Hematopoietic multipotent progenitor cell treated with erythropoietin and hydrocortisone succinate and interleukin-3 and kit ligand, for 17 days (in vitro differentiated cells): ENCODE data around the gene ATE1.
"Not testable (repeated sequence)": the region's sequence is repeated elsewhere in the genome, so short reads cannot be mapped to it uniquely, and the experiment has no call there.

Experiments
- DNase-seq: peaks from one replicate; pipeline ENCODE4 v3.0.0-alpha.2; 2015; ENCODE audit warnings: low spot score

The ATE1 gene

GRCh38 chr10:121830101-121830500 lies 97.7 kb downstream of the ATE1 start:
- DNase-seq = no peak

- DNase-seq = no peak
These were observed 99.8 kb downstream of the ATE1 start for GRCh38 chr10:121828045-121828444.

- DNase-seq = not testable (repeated sequence)
These were observed 101.1 kb downstream of the ATE1 start for GRCh38 chr10:121826773-121827172.

GRCh38 chr10:121823993-121824463 lies 103.8 kb downstream of the ATE1 start:
- peak; percentile 20 for DNase-seq

GRCh38 chr10:121822724-121823123 lies 105.1 kb downstream of the ATE1 start:
- DNase-seq = no peak

GRCh38 chr10:121822180-121822579 lies 105.7 kb downstream of the ATE1 start:
- no peak for DNase-seq

GRCh38 chr10:121819049-121819448 lies 108.8 kb downstream of the ATE1 start:
- DNase-seq = no peak

GRCh38 chr10:121818599-121818998 lies 109.2 kb downstream of the ATE1 start:
- DNase-seq = no peak

GRCh38 chr10:121816197-121816596 lies 111.6 kb downstream of the ATE1 start:
- no peak for DNase-seq

- no peak for DNase-seq
These were observed 114.0 kb downstream of the ATE1 start for GRCh38 chr10:121813857-121814256.

- DNase-seq = no peak
These were observed 114.5 kb downstream of the ATE1 start for GRCh38 chr10:121813211-121813815.

GRCh38 chr10:121812031-121812430 lies 115.8 kb downstream of the ATE1 start:
- no peak for DNase-seq

- DNase-seq = no peak
These were observed 116.4 kb downstream of the ATE1 start for GRCh38 chr10:121811386-121811785.

- DNase-seq = no peak
These were observed 119.0 kb downstream of the ATE1 start for GRCh38 chr10:121808835-121809234.

- DNase-seq = no peak
These were observed 123.4 kb downstream of the ATE1 start for GRCh38 chr10:121804460-121804859.

- no peak for DNase-seq
These were observed 124.2 kb downstream of the ATE1 start for GRCh38 chr10:121803611-121804010.

- no peak for DNase-seq
These were observed 127.0 kb downstream of the ATE1 start for GRCh38 chr10:121800831-121801230.

- no peak for DNase-seq
These were observed 127.7 kb downstream of the ATE1 start for GRCh38 chr10:121800146-121800545.

GRCh38 chr10:121797490-121797889 lies 130.3 kb downstream of the ATE1 start:
- DNase-seq = no peak

- DNase-seq = no peak
These were observed 131.5 kb downstream of the ATE1 start for GRCh38 chr10:121796342-121796741.

- DNase-seq = no peak
These were observed 135.6 kb downstream of the ATE1 start for GRCh38 chr10:121792198-121792597.

GRCh38 chr10:121791761-121792160 lies 136.1 kb downstream of the ATE1 start:
- DNase-seq = no peak

- DNase-seq = no peak
These were observed 139.1 kb downstream of the ATE1 start for GRCh38 chr10:121788717-121789116.

- DNase-seq = no peak
These were observed 139.7 kb downstream of the ATE1 start for GRCh38 chr10:121788115-121788514.
